Neural cell (in vitro differentiated cells): Measurements from ENCODE around the gene HPD. TPM values are rescaled to one million over a fixed set of nuclear protein-coding genes. Genes with fewer than 3 reads are reported as not detected.

Experiments
- H2AFZ ChIP-seq: fragments of 200-600, 300-800 bp; sonication (generic), shearing (Covaris generic); 2 replicates; pipeline ENCODE4 v1.6.0; 2014; ENCODE audit warnings: low read depth, mild to moderate bottlenecking, antibody characterized with exemption, low read length, moderate library complexity
- H3F3A ChIP-seq: fragments of 200-600 bp; shearing (Covaris generic); 2 replicates; pipeline ENCODE4 v1.6.1; 2016; ENCODE audit warnings: mild to moderate bottlenecking, moderate library complexity, mixed read lengths, antibody characterized with exemption, low read length; ENCODE audit not compliant: insufficient read depth, poor library complexity, severe bottlenecking
- H3K27ac ChIP-seq: fragments of 200-600, 300-800 bp; sonication (generic), shearing (Covaris generic); 2 replicates; pipeline ENCODE4 v1.5.1; 2014; ENCODE audit warnings: mild to moderate bottlenecking, low read length, moderate library complexity
- H3K27me3 ChIP-seq: fragments of 300-800, 200-600 bp; sonication (generic), shearing (Covaris generic); 2 replicates; pipeline ENCODE4 v1.6.0; 2014; ENCODE audit warnings: mild to moderate bottlenecking, low read depth, low read length, moderate library complexity; ENCODE audit not compliant: insufficient read depth
- H3K36me3 ChIP-seq: fragments of 300-800, 200-600 bp; sonication (generic), shearing (Covaris generic); 2 replicates; pipeline ENCODE4 v1.5.1; 2014; ENCODE audit warnings: mild to moderate bottlenecking, antibody characterized with exemption, low read length, moderate library complexity; ENCODE audit not compliant: insufficient read depth
- H3K4me2 ChIP-seq: fragments of 300-800, 200-600 bp; sonication (generic), shearing (Covaris generic); 2 replicates; pipeline ENCODE4 v1.6.0; 2014; ENCODE audit warnings: mild to moderate bottlenecking, low read length
- H3K4me3 ChIP-seq: fragments of 300-800, 200-600 bp; sonication (generic), shearing (Covaris generic); 2 replicates; pipeline ENCODE4 v1.5.1; 2014; ENCODE audit warnings: mild to moderate bottlenecking, low read length, moderate library complexity
- H3K79me2 ChIP-seq: fragments of 200-600 bp; shearing (Covaris generic); replicated peaks from 2 replicates; pipeline ENCODE4 v1.6.0; 2014; ENCODE audit warnings: mild to moderate bottlenecking, low read length, moderate library complexity; ENCODE audit not compliant: insufficient read depth
- H3K9ac ChIP-seq: fragments of 300-800, 200-600 bp; sonication (generic), shearing (Covaris generic); 2 replicates; pipeline ENCODE4 v1.6.1; 2016; ENCODE audit warnings: mild to moderate bottlenecking, low read length, mixed read lengths
- H3K9me2 ChIP-seq: fragments of 200-600 bp; shearing (Covaris generic); 2 replicates; pipeline ENCODE4 v1.6.1; 2016; ENCODE audit warnings: mild to moderate bottlenecking, low read length, mixed read lengths; ENCODE audit not compliant: insufficient read depth
- H3K9me3 ChIP-seq: fragments of 200-600, 300-800 bp; sonication (generic), shearing (Covaris generic); 2 replicates; pipeline ENCODE4 v1.6.1; 2016; ENCODE audit warnings: mild to moderate bottlenecking, mixed run types, low read length, moderate library complexity, mixed read lengths
- H4K20me1 ChIP-seq: fragments of 200-600 bp; shearing (Covaris generic); 2 replicates; pipeline ENCODE4 v1.6.1; 2016; ENCODE audit warnings: mild to moderate bottlenecking, mixed run types; ENCODE audit not compliant: insufficient read depth
- EP300 ChIP-seq: fragments of 450-650 bp; conservative IDR thresholded peaks from 2 replicates; pipeline ENCODE4 v1.6.1; 2014; ENCODE audit warnings: antibody characterized with exemption, mild to moderate bottlenecking, moderate library complexity; ENCODE audit not compliant: poor library complexity, severe bottlenecking
- EZH2 ChIP-seq: fragments of 200-600, 300-800 bp; shearing (Covaris generic), sonication (generic); IDR thresholded peaks from 2 replicates; pipeline ENCODE4 v1.6.1; 2014; ENCODE audit warnings: antibody characterized with exemption, low read length, borderline replicate concordance, mild to moderate bottlenecking; ENCODE audit not compliant: insufficient read depth, poor library complexity, severe bottlenecking
- MXI1 ChIP-seq: fragments of 450-650 bp; conservative IDR thresholded peaks from 2 replicates; pipeline ENCODE4 v1.6.1; 2014; ENCODE audit warnings: antibody characterized with exemption, mild to moderate bottlenecking; ENCODE audit not compliant: poor library complexity, severe bottlenecking
- POLR2AphosphoS5 ChIP-seq: IDR thresholded peaks from 2 replicates; pipeline ENCODE4 v1.6.1; 2012
- RAD21 ChIP-seq: fragments of 450-650 bp; conservative IDR thresholded peaks from 2 replicates; pipeline ENCODE4 v1.6.1; 2014; ENCODE audit warnings: antibody characterized with exemption, mild to moderate bottlenecking, moderate library complexity
- SMC3 ChIP-seq: fragments of 450-650 bp; conservative IDR thresholded peaks from 2 replicates; pipeline ENCODE4 v1.6.1; 2014; ENCODE audit warnings: antibody characterized with exemption, mild to moderate bottlenecking, moderate library complexity; ENCODE audit not compliant: poor library complexity
- TAF1 ChIP-seq: IDR thresholded peaks from 2 replicates; pipeline ENCODE4 v1.6.1; 2012; ENCODE audit warnings: low read depth
- polyA plus RNA-seq: library from polyadenylated mRNA; depleted of rRNA; stranded (reverse); fragments of >200 nt; gene quantifications from 2 replicates; pipeline ENCODE4 v1.2.3, GENCODE V29; 2014
- TF ChIP-seq, protein P1 (sequence below): IDR thresholded peaks from 2 replicates; pipeline ENCODE4 v1.6.1; 2012; ENCODE audit warnings: borderline replicate concordance
- TF ChIP-seq, protein P2 (sequence below): fragments of 450-650 bp; IDR thresholded peaks from 2 replicates; pipeline ENCODE4 v1.5.1; 2014; ENCODE audit warnings: antibody characterized with exemption, mild to moderate bottlenecking, moderate library complexity; ENCODE audit not compliant: poor library complexity, severe bottlenecking

HPD gene
- polyA plus RNA-seq, 1 donor from 2014 or later: not detected

DNA sequence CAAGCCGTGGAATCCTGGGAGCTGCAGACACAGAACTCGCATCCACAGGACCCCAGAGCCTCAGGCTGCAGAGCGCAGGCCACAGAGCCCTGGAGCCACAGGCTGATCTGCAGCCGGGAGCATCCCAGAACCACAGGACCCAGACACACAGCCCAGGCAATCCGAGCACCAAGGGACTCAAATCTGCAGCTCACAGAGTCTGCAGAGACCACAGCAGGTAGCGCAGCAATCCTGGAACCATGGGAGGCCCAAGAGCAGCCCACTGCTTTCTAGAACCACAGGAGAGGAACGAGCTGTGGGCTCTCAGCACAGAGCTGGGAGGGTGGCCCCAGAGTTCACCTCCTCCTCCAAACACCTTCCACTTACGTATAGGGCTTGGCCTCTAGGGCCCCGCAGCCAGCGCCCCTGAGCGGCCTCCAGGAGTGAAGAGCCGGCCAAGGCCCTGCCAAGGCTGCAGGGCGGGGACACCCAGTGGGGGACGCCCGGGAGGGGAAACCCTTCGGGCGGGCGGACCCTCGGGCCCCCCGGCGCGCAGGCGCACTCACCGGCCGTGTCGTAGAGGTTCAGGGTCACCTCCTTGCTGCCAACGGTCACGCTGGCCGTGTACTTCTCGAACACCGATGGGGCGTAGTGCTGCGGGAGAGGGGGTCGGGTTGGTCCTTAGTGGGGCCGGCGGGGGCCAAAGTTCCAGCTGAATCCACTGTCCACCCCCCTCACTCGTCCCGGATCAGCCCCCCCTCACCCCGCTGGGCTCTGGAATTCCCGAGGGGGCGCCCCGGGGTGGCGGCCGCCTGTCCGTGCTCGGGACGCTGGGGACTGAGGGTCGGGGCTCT, 65.8 kb downstream of the HPD start:
- H2AFZ ChIP-seq: no peak overlapping the region

GRCh38 chr12:121791671-121792551, 66.7 kb downstream of the HPD start:
- no peaks in the 10 kb centered on the region for H3F3A ChIP-seq
- H3K27ac ChIP-seq: no peak overlapping the region
- peaks cover 14% of the 10 kb centered on the region for H4K20me1 ChIP-seq
- peaks cover 4% of the 10 kb centered on the region for H3K79me2 ChIP-seq
- no peak overlapping the region for H2AFZ ChIP-seq
- no peaks in the 10 kb centered on the region for H3K9me2 ChIP-seq
- H3K4me3 ChIP-seq: no peak overlapping the region
- no peaks in the 10 kb centered on the region for H3K9me3 ChIP-seq
- no peaks in the 10 kb centered on the region for H3K36me3 ChIP-seq
- H3K4me2 ChIP-seq: no peak overlapping the region
- H3K9ac ChIP-seq: no peak overlapping the region
- peaks cover 11% of the 10 kb centered on the region for H3K27me3 ChIP-seq
- TF ChIP-seq RAD21 (no peak), EP300 (no peak), TAF1 (no peak), EZH2 (no peak)
- TF ChIP-seq, protein P1, sequence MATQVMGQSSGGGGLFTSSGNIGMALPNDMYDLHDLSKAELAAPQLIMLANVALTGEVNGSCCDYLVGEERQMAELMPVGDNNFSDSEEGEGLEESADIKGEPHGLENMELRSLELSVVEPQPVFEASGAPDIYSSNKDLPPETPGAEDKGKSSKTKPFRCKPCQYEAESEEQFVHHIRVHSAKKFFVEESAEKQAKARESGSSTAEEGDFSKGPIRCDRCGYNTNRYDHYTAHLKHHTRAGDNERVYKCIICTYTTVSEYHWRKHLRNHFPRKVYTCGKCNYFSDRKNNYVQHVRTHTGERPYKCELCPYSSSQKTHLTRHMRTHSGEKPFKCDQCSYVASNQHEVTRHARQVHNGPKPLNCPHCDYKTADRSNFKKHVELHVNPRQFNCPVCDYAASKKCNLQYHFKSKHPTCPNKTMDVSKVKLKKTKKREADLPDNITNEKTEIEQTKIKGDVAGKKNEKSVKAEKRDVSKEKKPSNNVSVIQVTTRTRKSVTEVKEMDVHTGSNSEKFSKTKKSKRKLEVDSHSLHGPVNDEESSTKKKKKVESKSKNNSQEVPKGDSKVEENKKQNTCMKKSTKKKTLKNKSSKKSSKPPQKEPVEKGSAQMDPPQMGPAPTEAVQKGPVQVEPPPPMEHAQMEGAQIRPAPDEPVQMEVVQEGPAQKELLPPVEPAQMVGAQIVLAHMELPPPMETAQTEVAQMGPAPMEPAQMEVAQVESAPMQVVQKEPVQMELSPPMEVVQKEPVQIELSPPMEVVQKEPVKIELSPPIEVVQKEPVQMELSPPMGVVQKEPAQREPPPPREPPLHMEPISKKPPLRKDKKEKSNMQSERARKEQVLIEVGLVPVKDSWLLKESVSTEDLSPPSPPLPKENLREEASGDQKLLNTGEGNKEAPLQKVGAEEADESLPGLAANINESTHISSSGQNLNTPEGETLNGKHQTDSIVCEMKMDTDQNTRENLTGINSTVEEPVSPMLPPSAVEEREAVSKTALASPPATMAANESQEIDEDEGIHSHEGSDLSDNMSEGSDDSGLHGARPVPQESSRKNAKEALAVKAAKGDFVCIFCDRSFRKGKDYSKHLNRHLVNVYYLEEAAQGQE: no peak
- TF ChIP-seq, protein P2, sequence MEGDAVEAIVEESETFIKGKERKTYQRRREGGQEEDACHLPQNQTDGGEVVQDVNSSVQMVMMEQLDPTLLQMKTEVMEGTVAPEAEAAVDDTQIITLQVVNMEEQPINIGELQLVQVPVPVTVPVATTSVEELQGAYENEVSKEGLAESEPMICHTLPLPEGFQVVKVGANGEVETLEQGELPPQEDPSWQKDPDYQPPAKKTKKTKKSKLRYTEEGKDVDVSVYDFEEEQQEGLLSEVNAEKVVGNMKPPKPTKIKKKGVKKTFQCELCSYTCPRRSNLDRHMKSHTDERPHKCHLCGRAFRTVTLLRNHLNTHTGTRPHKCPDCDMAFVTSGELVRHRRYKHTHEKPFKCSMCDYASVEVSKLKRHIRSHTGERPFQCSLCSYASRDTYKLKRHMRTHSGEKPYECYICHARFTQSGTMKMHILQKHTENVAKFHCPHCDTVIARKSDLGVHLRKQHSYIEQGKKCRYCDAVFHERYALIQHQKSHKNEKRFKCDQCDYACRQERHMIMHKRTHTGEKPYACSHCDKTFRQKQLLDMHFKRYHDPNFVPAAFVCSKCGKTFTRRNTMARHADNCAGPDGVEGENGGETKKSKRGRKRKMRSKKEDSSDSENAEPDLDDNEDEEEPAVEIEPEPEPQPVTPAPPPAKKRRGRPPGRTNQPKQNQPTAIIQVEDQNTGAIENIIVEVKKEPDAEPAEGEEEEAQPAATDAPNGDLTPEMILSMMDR: no peak

More for the DNA sequence above, 65.8 kb downstream of the HPD start:
- no peak for TF ChIP-seq POLR2AphosphoS5
- TF ChIP-seq RAD21: no peak
- no peak for TF ChIP-seq MXI1
- TF ChIP-seq TAF1: no peak
- TF ChIP-seq, protein P1: no peak
- TF ChIP-seq, protein P2: no peak
- TF ChIP-seq EZH2: no peak
- TF ChIP-seq SMC3: no peak
- no peak for TF ChIP-seq EP300
- Histone ChIP-seq H4K20me1 (peaks cover 23% of the 10 kb centered on the region), H3K9me3 (no peaks in the 10 kb centered on the region), H3F3A (no peaks in the 10 kb centered on the region), H3K4me3 (peak overlapping the region; percentile 62), H3K36me3 (no peaks in the 10 kb centered on the region), H3K79me2 (peaks cover 13% of the 10 kb centered on the region), H3K4me2 (no peak overlapping the region), H3K27ac (no peak overlapping the region), H3K9ac (no peak overlapping the region), H3K9me2 (no peaks in the 10 kb centered on the region), H3K27me3 (peaks cover 11% of the 10 kb centered on the region)
